Keratinocyte (primary cell): ENCODE measurements around the gene SLC7A11. TPM values are rescaled to one million over a fixed set of nuclear protein-coding genes. Genes with fewer than 3 reads are reported as not detected.
A peak's percentile ranks its signal among the peaks of the same experiment; 100 is the strongest.

ENCODE experiments used
- DNase-seq: peaks from one replicate; pipeline ENCODE4 v3.0.0-alpha.2; 2011; ENCODE audit warnings: low read depth, missing footprints, low spot score
- FAIRE-seq: peaks from 2 replicates; lab custom pipeline; 2011; peaks lifted over from hg19 to GRCh38; lab: Jason Lieb, UNC
- H2AFZ ChIP-seq: 2 replicates; pipeline ENCODE4 v1.6.0; 2012; ENCODE audit warnings: low read length, control low read depth, inconsistent platforms; ENCODE audit not compliant: control insufficient read depth
- H3K27ac ChIP-seq: 2 replicates; pipeline ENCODE4 v1.5.1; 2011; ENCODE audit warnings: low read length; ENCODE audit not compliant: control insufficient read depth, insufficient read depth
- H3K27me3 ChIP-seq: 3 replicates; pipeline ENCODE4 v1.6.0; 2011; ENCODE audit warnings: low read length; ENCODE audit not compliant: control insufficient read depth, insufficient read depth; ENCODE audit errors: extremely low read depth
- H3K36me3 ChIP-seq, 2 experiments: 2 replicates in 1 of 2; 3 replicates in 1 of 2; pipeline ENCODE4 v1.5.1; 2011; ENCODE audit warnings: low read length in 2 of 2, mild to moderate bottlenecking in 1 of 2; ENCODE audit not compliant: control insufficient read depth in 2 of 2, insufficient read depth in 2 of 2; ENCODE audit errors: extremely low read depth in 1 of 2
- H3K4me1 ChIP-seq: 3 replicates; pipeline ENCODE4 v1.5.1; 2011; ENCODE audit warnings: low read length; ENCODE audit not compliant: control insufficient read depth, insufficient read depth; ENCODE audit errors: extremely low read depth
- H3K4me2 ChIP-seq: 3 replicates; pipeline ENCODE4 v1.6.0; 2011; ENCODE audit warnings: low read depth, low read length; ENCODE audit not compliant: control insufficient read depth, insufficient read depth; ENCODE audit errors: extremely low read depth
- H3K4me3 ChIP-seq, 3 experiments: fragments of 200-600 bp in 1 of 3; sonication (generic) in 1 of 3; 2 replicates in 2 of 3; 3 replicates in 1 of 3; pipeline ENCODE4 v1.5.1; 2011 to 2016; ENCODE audit warnings: low read length in 3 of 3, mild to moderate bottlenecking in 3 of 3, control low read depth in 2 of 3, inconsistent platforms in 1 of 3, low read depth in 1 of 3, mixed read lengths in 1 of 3, mixed run types in 1 of 3, moderate library complexity in 1 of 3; ENCODE audit not compliant: control insufficient read depth in 2 of 3, insufficient read depth in 2 of 3; ENCODE audit errors: extremely low read depth in 1 of 3
- H3K79me2 ChIP-seq: 2 replicates; pipeline ENCODE4 v1.6.0; 2012; ENCODE audit warnings: low read length; ENCODE audit not compliant: control insufficient read depth, insufficient read depth
- H3K9ac ChIP-seq: 3 replicates; pipeline ENCODE4 v1.6.0; 2011; ENCODE audit warnings: low read length; ENCODE audit not compliant: control insufficient read depth, insufficient read depth; ENCODE audit errors: extremely low read depth
- H3K9me1 ChIP-seq: 3 replicates; pipeline ENCODE4 v1.6.0; 2011; ENCODE audit warnings: low read length; ENCODE audit not compliant: control insufficient read depth, insufficient read depth; ENCODE audit errors: extremely low read depth
- H3K9me3 ChIP-seq: 2 replicates; pipeline ENCODE4 v1.5.1; 2012; ENCODE audit warnings: low read depth, low read length; ENCODE audit not compliant: control insufficient read depth
- H4K20me1 ChIP-seq: 3 replicates; pipeline ENCODE4 v1.6.0; 2011; ENCODE audit warnings: low read length; ENCODE audit not compliant: control insufficient read depth, insufficient read depth; ENCODE audit errors: extremely low read depth
- CTCF ChIP-seq, 3 experiments: IDR thresholded peaks in 1 of 3; conservative IDR thresholded peaks in 1 of 3; optimal IDR thresholded peaks in 1 of 3; 2 replicates in 2 of 3; 3 replicates in 1 of 3; pipeline versions ENCODE3 to v1.5.1; 2011; ENCODE audit warnings: low read length in 3 of 3, mild to moderate bottlenecking in 3 of 3, moderate library complexity in 2 of 3, control low read depth in 1 of 3, inconsistent platforms in 1 of 3; ENCODE audit not compliant: insufficient read depth in 2 of 3; ENCODE audit errors: extremely low read depth in 1 of 3
- EZH2 ChIP-seq: IDR thresholded peaks from one replicate; pipeline ENCODE4 v1.6.1; 2012; ENCODE audit warnings: inconsistent platforms, mild to moderate bottlenecking, low read length, moderate library complexity
- dilution Hi-C: fragments of 300-500 bp; cut with MboI; formaldehyde crosslinking; loops from one replicate; pipeline ENCODE4 v1.7.0; 2020; ENCODE audit warnings: low sequenced_read_pairs; ENCODE audit not compliant: extremely low pct_ligation_motif_present
- polyA plus RNA-seq, 5 experiments: library from polyadenylated mRNA; depleted of rRNA in 3 of 5; stranded (reverse) in 3 of 5; stranded (forward) in 1 of 5; unstranded in 1 of 5; fragments of >200 nt; gene quantifications; 1 replicate in 1 of 5; 2 replicates in 3 of 5; 3 replicates in 1 of 5; pipeline versions ENCODE4 v1.2.1 to v1.2.3, GENCODE V29; 2011 to 2012; ENCODE audit warnings: missing spikeins in 2 of 5, low read depth in 1 of 5, low replicate concordance in 1 of 5

The SLC7A11 gene
- polyA plus RNA-seq, 1 donor (not counting 4 experiments of a cell fraction or from before 2014, with no cell fraction given): 8.4 TPM

GRCh38 chr4:138277133-138277532 lies 35.0 kb upstream of the SLC7A11 start:
- no peak overlapping the region for H3K4me2 ChIP-seq
- no peak for TF ChIP-seq CTCF (optimal IDR thresholded peaks at IDR 0.05 in 1 of 3, IDR thresholded peaks at IDR 0.05 in 1 of 3, conservative IDR thresholded peaks at IDR 0.05 in 1 of 3; ENCODE audit: extremely low read depth in 1 of 3, insufficient read depth in 2 of 3, low read length in 3 of 3)
- DNase-seq: no peak
- no peaks in the 10 kb centered on the region for H3K9me3 ChIP-seq
- H2AFZ ChIP-seq: no peak overlapping the region
- H3K9ac ChIP-seq: no peak overlapping the region
- dilution Hi-C loops: no loop called here
- no peak for FAIRE-seq
- H3K79me2 ChIP-seq: no peaks in the 10 kb centered on the region
- H3K4me1 ChIP-seq: peaks cover 15% of the 10 kb centered on the region
- no peak overlapping the region for H3K4me3 ChIP-seq
- H4K20me1 ChIP-seq: no peaks in the 10 kb centered on the region
- no peaks in the 10 kb centered on the region for H3K9me1 ChIP-seq
- H3K36me3 ChIP-seq: no peaks in the 10 kb centered on the region
- H3K27me3 ChIP-seq: no peaks in the 10 kb centered on the region
- H3K27ac ChIP-seq: no peak overlapping the region

- H3K9me1 ChIP-seq: no peaks in the 10 kb centered on the region
- DNase-seq (peak; percentile 19), FAIRE-seq (peak; percentile 90)
- peak overlapping the region; percentile 7 for H3K9ac ChIP-seq
- no peak overlapping the region for H3K4me3 ChIP-seq
- H4K20me1 ChIP-seq: no peaks in the 10 kb centered on the region
- no peak for TF ChIP-seq EZH2
- no peak for TF ChIP-seq CTCF (optimal IDR thresholded peaks at IDR 0.05 in 1 of 3, IDR thresholded peaks at IDR 0.05 in 1 of 3, conservative IDR thresholded peaks at IDR 0.05 in 1 of 3; ENCODE audit: extremely low read depth in 1 of 3, insufficient read depth in 2 of 3, low read length in 3 of 3)
- peaks cover 15% of the 10 kb centered on the region for H3K4me1 ChIP-seq
- H3K79me2 ChIP-seq: no peaks in the 10 kb centered on the region
- H3K36me3 ChIP-seq: no peaks in the 10 kb centered on the region
- peak overlapping the region; percentile 13 for H3K4me2 ChIP-seq
- no peaks in the 10 kb centered on the region for H3K9me3 ChIP-seq
- no peaks in the 10 kb centered on the region for H3K27me3 ChIP-seq
- peak overlapping the region; percentile 82 for H3K27ac ChIP-seq
- dilution Hi-C loops: no loop called here
- no peak overlapping the region for H2AFZ ChIP-seq
Observed at GRCh38 chr4:138275963-138276621, 33.9 kb upstream of the SLC7A11 start.
